HG02870 (cell line): ENCODE data around the gene TRMT13.
A peak's percentile ranks its signal among the peaks of the same experiment; 100 is the strongest.
"Not testable (repeated sequence)": the region's sequence is repeated elsewhere in the genome, so short reads cannot be mapped to it uniquely, and the experiment has no call there.

Experiments used
- ATAC-seq: cut with Tn5 transposase; IDR thresholded peaks from one replicate; pipeline ENCODE4 v1.9.1; 2021; ENCODE audit warnings: mild to moderate bottlenecking, moderate library complexity; ENCODE audit not compliant: unreplicated experiment

Gene TRMT13

GRCh38 chr1:100152271-100152670 lies 19.3 kb downstream of the TRMT13 start:
- ATAC-seq, result peak; percentile 97

GRCh38 chr1:100162881-100163280 lies 29.9 kb downstream of the TRMT13 start:
- ATAC-seq, result no peak

- ATAC-seq, result no peak
These were observed 31.3 kb downstream of the TRMT13 start for GRCh38 chr1:100164216-100164615.

GRCh38 chr1:100164702-100165101 lies 31.7 kb downstream of the TRMT13 start:
- no peak for ATAC-seq

GRCh38 chr1:100168051-100168450 lies 35.1 kb downstream of the TRMT13 start:
- no peak for ATAC-seq

- no peak for ATAC-seq
These were observed 44.5 kb downstream of the TRMT13 start for GRCh38 chr1:100177295-100178041.

GRCh38 chr1:100178091-100178490 lies 45.1 kb downstream of the TRMT13 start, which contains the start of gene LRRC39:
LRRC39 (minus strand) TSS chr1:100178256; CDS start chr1:100168516, 9,740 bp downstream.
- ATAC-seq, result no peak

- ATAC-seq, result no peak
These were observed 50.4 kb downstream of the TRMT13 start for GRCh38 chr1:100183370-100183769.

GRCh38 chr1:100184536-100184935 lies 51.6 kb downstream of the TRMT13 start:
- peak; percentile 62 for ATAC-seq

GRCh38 chr1:100187912-100188311 lies 54.9 kb downstream of the TRMT13 start:
- no peak for ATAC-seq

- ATAC-seq, result peak; percentile 62
These were observed 55.7 kb downstream of the TRMT13 start for GRCh38 chr1:100188617-100189016.

GRCh38 chr1:100198596-100198995 lies 65.6 kb downstream of the TRMT13 start:
- no peak for ATAC-seq

GRCh38 chr1:100200060-100200459 lies 67.1 kb downstream of the TRMT13 start:
- not testable (repeated sequence) for ATAC-seq
